GM12878 (cell line): ENCODE results near the gene NCKAP5L. TPM values are rescaled to one million over a fixed set of nuclear protein-coding genes. Genes with fewer than 3 reads are reported as not detected.

Experiments used
- ATAC-seq: fragments of 200-7000 bp; cut with Tn5 transposase; 3 replicates; pipeline ENCODE4 v1.9.1; 2020; ENCODE audit warnings: mild to moderate bottlenecking, moderate library complexity
- BruUV-seq: library from RNA; stranded (reverse); fragments of 400-500 nt; replicated peaks from 2 replicates; lab custom pipeline; 2021; lab: Mats Ljungman, UMichigan
- CTCF ChIA-PET: fragments of 300-600 bp; sonication (Branson Sonifier 250); formaldehyde crosslinking; extraction: SDS; loops from one replicate; lab custom pipeline; 2021; ENCODE audit warnings: inconsistent platforms; lab: Yijun Ruan, JAX
- POLR2A ChIA-PET: fragments of 350-600 bp; formaldehyde crosslinking; extraction: SDS; loops from one replicate; lab custom pipeline; 2021; ENCODE audit warnings: inconsistent platforms; lab: Charles Lee
- RAD21 ChIA-PET: fragments of 300-600 bp; sonication (Branson Sonifier 250); formaldehyde crosslinking; loops from one replicate; lab custom pipeline; 2023; ENCODE audit warnings: antibody characterized with exemption; ENCODE audit not compliant: unreplicated experiment; lab: Charles Lee
- SMC1A ChIA-PET: fragments of 300-600 bp; sonication (Branson Sonifier 250); formaldehyde crosslinking; loops from one replicate; lab custom pipeline; 2023; ENCODE audit not compliant: unreplicated experiment, uncharacterized antibody; lab: Charles Lee
- DNase-seq: peaks from one replicate; pipeline ENCODE4 v3.0.0-alpha.2; 2011; ENCODE audit warnings: low read depth, low spot score
- FAIRE-seq: peaks from 3 replicates; lab custom pipeline; 2011; peaks lifted over from hg19 to GRCh38; lab: Jason Lieb, UNC
- H2AFZ ChIP-seq: 2 replicates; pipeline ENCODE4 v1.6.0; 2011; ENCODE audit warnings: low read depth, low read length, control low read depth; ENCODE audit not compliant: control insufficient read depth
- H3K27ac ChIP-seq: 2 replicates; pipeline ENCODE4 v1.5.1; 2011; ENCODE audit warnings: control low read depth; ENCODE audit not compliant: control insufficient read depth, insufficient read depth
- H3K27me3 ChIP-seq, 2 experiments: replicated peaks in 1 of 2; 2 replicates each; pipeline versions ENCODE4 v1.6.0 to v1.6.1; 2011; ENCODE audit warnings: low read length in 1 of 2; ENCODE audit not compliant: control insufficient read depth in 2 of 2, insufficient read depth in 2 of 2
- H3K36me3 ChIP-seq, 2 experiments: 2 replicates each; pipeline ENCODE4 v1.5.1; 2011; ENCODE audit warnings: low read length in 1 of 2; ENCODE audit not compliant: control insufficient read depth in 2 of 2, insufficient read depth in 2 of 2
- H3K4me1 ChIP-seq: 2 replicates; pipeline ENCODE4 v1.6.1; 2011; ENCODE audit warnings: mild to moderate bottlenecking, low read length, moderate library complexity, mixed read lengths; ENCODE audit not compliant: control insufficient read depth, insufficient read depth
- H3K4me2 ChIP-seq: 2 replicates; pipeline ENCODE4 v1.6.0; 2011; ENCODE audit warnings: control low read depth; ENCODE audit not compliant: control insufficient read depth, insufficient read depth
- H3K4me3 ChIP-seq: fragments of 200-600 bp; sonication (generic); 2 replicates; pipeline ENCODE4 v1.5.1; 2016
- H3K79me2 ChIP-seq: 2 replicates; pipeline ENCODE4 v1.6.0; 2011; ENCODE audit warnings: low read length; ENCODE audit not compliant: control insufficient read depth, insufficient read depth
- H3K9ac ChIP-seq: 2 replicates; pipeline ENCODE4 v1.8.0; 2011; ENCODE audit warnings: low read length, control low read depth, mixed read lengths; ENCODE audit not compliant: control insufficient read depth, insufficient read depth
- H3K9me3 ChIP-seq: replicated peaks from 3 replicates; pipeline ENCODE4 v1.5.1; 2011; ENCODE audit warnings: mild to moderate bottlenecking, low read length; ENCODE audit not compliant: control insufficient read depth, insufficient read depth
- H4K20me1 ChIP-seq: 2 replicates; pipeline ENCODE4 v1.6.0; 2011; ENCODE audit not compliant: control insufficient read depth, insufficient read depth
- CHD4 ChIP-seq: fragments of 200-600 bp; sonication (generic); IDR thresholded peaks from 2 replicates; pipeline ENCODE4 v1.6.1; 2016; ENCODE audit warnings: mild to moderate bottlenecking
- EGR1 ChIP-seq, 2 experiments: IDR thresholded peaks; 1 replicate in 1 of 2; 2 replicates in 1 of 2; pipeline ENCODE4 v1.6.1; 2011 to 2012; ENCODE audit warnings: low read depth in 2 of 2, low read length in 2 of 2, borderline replicate concordance in 1 of 2, mild to moderate bottlenecking in 1 of 2, moderate library complexity in 1 of 2
- ESRRA ChIP-seq: IDR thresholded peaks from 2 replicates; pipeline ENCODE4 v1.6.1; 2012; ENCODE audit warnings: mild to moderate bottlenecking, low read length, improper control_type of control experiment
- HSF1 ChIP-seq: fragments of 150-350 bp; IDR thresholded peaks from 2 replicates; pipeline ENCODE4 v1.6.1; 2014; ENCODE audit warnings: mild to moderate bottlenecking, low read depth, low read length
- JUND ChIP-seq: IDR thresholded peaks from 2 replicates; pipeline ENCODE4 v1.6.1; 2012; ENCODE audit warnings: low read depth, mild to moderate bottlenecking, low read length, improper control_type of control experiment, moderate library complexity
- KAT2A ChIP-seq: conservative IDR thresholded peaks from 2 replicates; pipeline ENCODE4 v1.6.1; 2011; ENCODE audit warnings: low read depth, low read length; ENCODE audit not compliant: control insufficient read depth
- KDM1A ChIP-seq: fragments of 200-600 bp; sonication (generic); IDR thresholded peaks from 2 replicates; pipeline ENCODE4 v1.6.1; 2016; ENCODE audit warnings: borderline replicate concordance
- KLF5 ChIP-seq: fragments of 450-650 bp; IDR thresholded peaks from 2 replicates; pipeline ENCODE4 v1.6.1; 2014; ENCODE audit warnings: mild to moderate bottlenecking; ENCODE audit not compliant: partially characterized antibody
- SRF ChIP-seq, 2 experiments: IDR thresholded peaks; 2 replicates each; pipeline ENCODE4 v1.6.1; 2011; ENCODE audit warnings: low read depth in 2 of 2, low read length in 2 of 2, mild to moderate bottlenecking in 1 of 2, moderate library complexity in 1 of 2
- WGBS: methylation state at CpG from one replicate; pipeline ENCODE4 v1.1.6; 2016; ENCODE audit warnings: low lambda C conversion rate; ENCODE audit not compliant: insufficient replicate concordance, insufficient coverage; ENCODE audit errors: missing lambda C conversion rate; 5-methylcytosine and 5-hydroxymethylcytosine counted together
- in situ Hi-C: fragments of 300-500 bp; cut with MboI; formaldehyde crosslinking; loops from 9 replicates; pipeline ENCODE4 v1.14.3; 2018; ENCODE audit warnings: mixed read lengths
- intact Hi-C: fragments of 100-400 bp; cut with micrococcal nuclease; formaldehyde crosslinking; loops from one replicate; pipeline ENCODE4 v1.14.2; 2022; ENCODE audit not compliant: unreplicated experiment
- polyA plus RNA-seq, 11 experiments: library from polyadenylated mRNA; depleted of rRNA in 4 of 11; unstranded in 6 of 11; stranded (reverse) in 5 of 11; fragments of >200 nt; fragmentation: Nextera tagmentation in 4 of 11; fragmentation: Illumina TruSeq in 1 of 11; extraction: Ambion mirVana in 4 of 11; extraction: Trizol in 1 of 11; gene quantifications; 1 replicate in 1 of 11; 2 replicates in 10 of 11; pipeline versions ENCODE4 v1.2.1 to v1.2.3, GENCODE V29; 2011 to 2016; ENCODE audit warnings: inconsistent platforms in 2 of 11, missing spikeins in 2 of 11, low read depth in 1 of 11
- total RNA-seq, 4 experiments: library from RNA; depleted of rRNA in 3 of 4; stranded (reverse); fragments of >200 nt in 3 of 4; fragmentation: Illumina TruSeq in 1 of 4; extraction: Trizol in 1 of 4; gene quantifications; 2 replicates each; pipeline versions ENCODE4 v1.2.1 to v1.2.3, GENCODE V29; 2013 to 2021
- TF ChIP-seq, protein P1 (sequence below): fragments of 450-650 bp; formaldehyde crosslinking; IDR thresholded peaks from 2 replicates; pipeline ENCODE4 v1.5.0; 2022; ENCODE audit warnings: mild to moderate bottlenecking, missing genetic modification characterization

Gene NCKAP5L
- total and polyA plus RNA-seq, 10 of the 15 experiments (the other 5 are each of a cell fraction or from before 2014, with no cell fraction given) = 0.03 to 15.8 (median 4.4) TPM

DNA sequence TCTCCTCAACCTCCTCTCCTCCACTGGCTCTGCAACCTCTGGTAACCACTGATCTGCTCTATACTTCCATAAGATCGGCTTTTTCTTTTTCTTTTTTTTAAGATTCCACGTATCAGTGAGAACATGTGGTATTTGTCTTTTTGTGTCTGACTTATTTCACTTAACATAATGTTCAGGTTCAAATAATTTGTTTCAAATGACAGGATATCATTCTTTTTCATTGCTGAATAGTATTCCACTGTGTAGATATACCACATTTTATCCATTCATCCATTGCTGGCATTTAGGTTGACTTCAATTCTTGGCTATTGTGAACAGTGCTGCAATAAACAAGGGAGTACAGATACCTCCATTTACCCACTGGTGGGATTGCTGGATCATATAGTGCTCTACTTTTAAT lies 40.5 kb downstream of the NCKAP5L start:
- Histone ChIP-seq H3K4me3 (no peak overlapping the region), H4K20me1 (no peaks in the 10 kb centered on the region), H3K9ac (no peak overlapping the region), H3K4me2 (no peak overlapping the region), H2AFZ (no peak overlapping the region)
- DNase-seq (no peak), FAIRE-seq (peak; percentile 31)
- RAD21 ChIA-PET = interaction anchor here (0.7 kb wide), 1 partner anchor 150 kb away, joined by 3 read pairs; no protein-coding TSS in a partner anchor
- WGBS = 100% methylated on average over 2 of the region's 2 CpGs
- in situ Hi-C loops = no loop called here
- CTCF ChIA-PET = interaction anchor here (0.6 kb wide), 1 partner anchor 781 kb away, joined by 4 read pairs; no protein-coding TSS in a partner anchor
- TF ChIP-seq SRF (IDR thresholded peaks at IDR 0.05; ENCODE audit: low read depth in 2 of 2, low read length in 2 of 2) = no peak
- no peak for TF ChIP-seq KAT2A
- TF ChIP-seq CHD4 = no peak
- no peak for TF ChIP-seq HSF1
- TF ChIP-seq KDM1A = no peak
- no peak for TF ChIP-seq KLF5
- TF ChIP-seq, protein P1, sequence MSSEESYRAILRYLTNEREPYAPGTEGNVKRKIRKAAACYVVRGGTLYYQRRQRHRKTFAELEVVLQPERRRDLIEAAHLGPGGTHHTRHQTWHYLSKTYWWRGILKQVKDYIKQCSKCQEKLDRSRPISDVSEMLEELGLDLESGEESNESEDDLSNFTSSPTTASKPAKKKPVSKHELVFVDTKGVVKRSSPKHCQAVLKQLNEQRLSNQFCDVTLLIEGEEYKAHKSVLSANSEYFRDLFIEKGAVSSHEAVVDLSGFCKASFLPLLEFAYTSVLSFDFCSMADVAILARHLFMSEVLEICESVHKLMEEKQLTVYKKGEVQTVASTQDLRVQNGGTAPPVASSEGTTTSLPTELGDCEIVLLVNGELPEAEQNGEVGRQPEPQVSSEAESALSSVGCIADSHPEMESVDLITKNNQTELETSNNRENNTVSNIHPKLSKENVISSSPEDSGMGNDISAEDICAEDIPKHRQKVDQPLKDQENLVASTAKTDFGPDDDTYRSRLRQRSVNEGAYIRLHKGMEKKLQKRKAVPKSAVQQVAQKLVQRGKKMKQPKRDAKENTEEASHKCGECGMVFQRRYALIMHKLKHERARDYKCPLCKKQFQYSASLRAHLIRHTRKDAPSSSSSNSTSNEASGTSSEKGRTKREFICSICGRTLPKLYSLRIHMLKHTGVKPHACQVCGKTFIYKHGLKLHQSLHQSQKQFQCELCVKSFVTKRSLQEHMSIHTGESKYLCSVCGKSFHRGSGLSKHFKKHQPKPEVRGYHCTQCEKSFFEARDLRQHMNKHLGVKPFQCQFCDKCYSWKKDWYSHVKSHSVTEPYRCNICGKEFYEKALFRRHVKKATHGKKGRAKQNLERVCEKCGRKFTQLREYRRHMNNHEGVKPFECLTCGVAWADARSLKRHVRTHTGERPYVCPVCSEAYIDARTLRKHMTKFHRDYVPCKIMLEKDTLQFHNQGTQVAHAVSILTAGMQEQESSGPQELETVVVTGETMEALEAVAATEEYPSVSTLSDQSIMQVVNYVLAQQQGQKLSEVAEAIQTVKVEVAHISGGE (CRISPR knock-in tag) = no peak
- no peak for TF ChIP-seq EGR1 (IDR thresholded peaks at IDR 0.05; ENCODE audit: borderline replicate concordance in 1 of 2, low read depth in 2 of 2, low read length in 2 of 2)
- TF ChIP-seq JUND = no peak
- no peak for TF ChIP-seq ESRRA
- TF ChIP-seq, all 136 proteins: peak for 0
- Histone ChIP-seq H3K27ac (no peak overlapping the region), H3K79me2 (no peaks in the 10 kb centered on the region), H3K27me3 (no peaks in the 10 kb centered on the region; a peak in 1 of 4 replicates), H3K36me3 (no peaks in the 10 kb centered on the region), H3K9me3 (no peaks in the 10 kb centered on the region; the same call in 2 of the 3 replicates), H3K4me1 (no peaks in the 10 kb centered on the region)
- ChIA-PET SMC1A (interaction anchor here (0.7 kb wide), 1 partner anchor 10 kb away, joined by 3 read pairs; no protein-coding TSS in a partner anchor), POLR2A (no interaction called here)
- TSS peak; percentile 42 for BruUV-seq
- no peak for ATAC-seq
- intact Hi-C loops = no loop called here
